ENCODE results near the gene PIK3R6.
"Not testable (repeated sequence)": the region's sequence is repeated elsewhere in the genome, so short reads cannot be mapped to it uniquely, and the experiment has no call there.

The PIK3R6 gene

GRCh38 chr17:8893621-8894201 lies 26.2 kb upstream of the PIK3R6 start:
- no peak for DNase-seq

DNA sequence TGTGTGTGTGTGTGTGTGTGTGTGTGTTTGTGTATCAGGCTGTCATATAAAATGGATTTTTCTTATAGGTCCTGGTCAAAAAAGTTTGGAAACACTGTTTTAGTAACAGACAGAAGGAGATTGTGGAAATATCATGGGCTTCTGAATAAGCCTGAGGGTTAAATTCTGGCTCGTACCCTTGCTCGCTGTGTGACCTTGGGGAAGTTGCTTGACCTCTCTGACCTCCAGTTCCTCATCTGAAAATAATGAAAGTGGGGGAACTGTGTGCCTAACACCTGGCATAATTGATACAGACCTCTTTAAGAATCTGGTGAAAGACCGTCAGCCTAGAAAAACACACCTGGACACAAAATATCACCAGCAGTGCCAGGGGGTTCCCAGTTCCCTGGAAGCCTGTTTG lies 25.6 kb upstream of the PIK3R6 start:
- DNase-seq = no peak

DNA sequence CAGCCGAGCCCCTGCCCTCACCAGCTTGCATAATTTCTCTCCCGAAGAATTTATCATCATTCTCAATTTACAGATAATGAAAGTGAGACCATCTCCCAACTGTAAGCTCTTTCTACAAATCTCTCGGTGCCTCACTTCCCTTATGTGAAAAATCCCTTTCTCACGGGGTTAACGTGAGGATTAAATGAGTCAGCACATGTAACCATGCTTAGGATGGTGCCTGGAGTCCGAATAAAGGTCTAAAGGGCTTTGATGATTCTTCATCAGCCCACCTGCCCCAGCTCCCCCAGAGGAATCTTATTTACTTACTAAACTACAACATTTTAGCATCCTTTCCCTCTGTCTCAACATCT lies 24.8 kb upstream of the PIK3R6 start:
- no peak for DNase-seq

DNA sequence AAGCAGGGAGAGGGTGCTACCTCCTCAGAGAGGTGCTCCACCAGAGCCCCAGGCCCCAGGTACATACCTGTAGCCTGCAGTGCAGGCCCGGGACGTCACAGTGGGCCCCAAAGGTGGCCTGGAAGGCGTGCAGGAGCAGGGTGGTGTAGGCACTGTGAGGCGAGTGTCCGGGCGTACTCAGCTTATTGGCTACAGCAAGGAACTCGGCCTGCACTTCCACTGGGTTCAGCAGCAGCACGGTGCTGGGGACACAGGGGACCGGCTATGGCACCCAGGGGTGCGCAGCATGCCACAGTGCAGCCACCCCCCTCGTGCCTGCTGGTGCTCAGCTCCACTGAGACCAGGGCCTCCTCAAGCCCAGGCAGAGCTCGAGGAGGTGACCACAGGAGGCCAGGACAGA lies 23.2 kb upstream of the PIK3R6 start:
- DNase-seq = no peak

DNA sequence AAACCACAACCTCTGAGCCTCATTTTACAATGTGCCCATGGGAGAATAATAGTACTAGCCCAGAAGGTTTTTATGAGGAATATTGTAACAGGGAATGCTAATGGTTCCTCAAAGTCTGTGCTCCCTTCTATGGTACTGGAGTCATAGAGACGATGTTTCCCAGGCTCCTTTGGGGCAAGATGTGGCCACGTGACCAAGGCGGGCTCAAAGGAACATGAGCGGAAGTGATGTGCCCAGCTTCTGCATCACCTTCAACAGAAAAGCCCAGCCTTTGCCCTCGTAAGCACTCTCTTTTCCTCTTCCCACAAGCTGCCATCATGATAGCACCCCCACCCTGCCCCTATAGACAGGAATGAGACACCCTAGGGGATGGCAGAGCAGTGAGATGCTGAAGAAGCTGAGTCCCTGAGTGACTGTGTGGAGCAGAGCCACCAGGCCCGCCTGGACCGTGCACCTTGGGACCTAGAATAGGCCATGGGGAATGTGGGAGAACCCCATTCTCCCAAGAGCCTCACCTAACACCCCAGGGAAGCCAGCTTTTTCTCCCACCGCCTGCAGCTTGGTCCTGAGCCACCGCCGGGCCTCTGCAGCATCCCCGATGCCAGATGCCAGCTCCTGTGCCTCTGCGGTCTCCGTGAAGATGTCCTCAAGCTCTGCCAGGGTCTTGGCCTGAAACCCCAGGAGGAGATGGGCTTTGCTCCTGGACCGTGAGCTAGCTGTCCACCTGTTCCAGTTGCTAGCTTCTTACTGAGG lies 22.2 kb upstream of the PIK3R6 start:
- DNase-seq = no peak

DNA sequence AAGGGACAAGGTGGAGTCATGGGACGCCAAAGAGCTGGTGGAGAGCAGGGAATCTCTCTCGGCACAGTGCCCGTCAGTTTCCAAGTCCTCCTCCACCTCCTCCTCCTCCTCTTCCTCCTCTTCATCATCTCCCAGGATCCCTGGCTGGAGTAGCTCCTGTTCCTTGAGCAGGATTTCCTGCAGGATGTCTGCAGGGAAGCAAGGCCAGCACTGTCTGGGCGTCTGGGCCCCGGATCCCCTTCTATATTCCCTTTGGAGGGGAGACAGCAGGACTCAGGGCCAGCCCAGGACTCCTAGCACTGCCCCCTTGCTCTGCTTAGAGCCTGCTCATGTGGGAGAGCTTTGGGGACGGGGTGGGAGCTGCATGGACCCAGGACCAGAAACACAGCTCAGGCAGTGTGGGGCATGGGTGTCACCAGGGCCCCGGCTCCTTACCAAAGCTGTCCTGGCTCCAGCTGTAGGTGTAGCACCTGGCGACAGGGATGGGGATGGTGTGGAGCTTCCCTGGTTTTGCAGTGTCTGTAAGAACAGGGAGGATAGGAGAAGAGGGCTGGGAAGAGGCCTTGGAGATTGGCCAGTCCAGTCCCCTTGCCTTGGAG lies 21.3 kb upstream of the PIK3R6 start:
- DNase-seq = no peak

DNA sequence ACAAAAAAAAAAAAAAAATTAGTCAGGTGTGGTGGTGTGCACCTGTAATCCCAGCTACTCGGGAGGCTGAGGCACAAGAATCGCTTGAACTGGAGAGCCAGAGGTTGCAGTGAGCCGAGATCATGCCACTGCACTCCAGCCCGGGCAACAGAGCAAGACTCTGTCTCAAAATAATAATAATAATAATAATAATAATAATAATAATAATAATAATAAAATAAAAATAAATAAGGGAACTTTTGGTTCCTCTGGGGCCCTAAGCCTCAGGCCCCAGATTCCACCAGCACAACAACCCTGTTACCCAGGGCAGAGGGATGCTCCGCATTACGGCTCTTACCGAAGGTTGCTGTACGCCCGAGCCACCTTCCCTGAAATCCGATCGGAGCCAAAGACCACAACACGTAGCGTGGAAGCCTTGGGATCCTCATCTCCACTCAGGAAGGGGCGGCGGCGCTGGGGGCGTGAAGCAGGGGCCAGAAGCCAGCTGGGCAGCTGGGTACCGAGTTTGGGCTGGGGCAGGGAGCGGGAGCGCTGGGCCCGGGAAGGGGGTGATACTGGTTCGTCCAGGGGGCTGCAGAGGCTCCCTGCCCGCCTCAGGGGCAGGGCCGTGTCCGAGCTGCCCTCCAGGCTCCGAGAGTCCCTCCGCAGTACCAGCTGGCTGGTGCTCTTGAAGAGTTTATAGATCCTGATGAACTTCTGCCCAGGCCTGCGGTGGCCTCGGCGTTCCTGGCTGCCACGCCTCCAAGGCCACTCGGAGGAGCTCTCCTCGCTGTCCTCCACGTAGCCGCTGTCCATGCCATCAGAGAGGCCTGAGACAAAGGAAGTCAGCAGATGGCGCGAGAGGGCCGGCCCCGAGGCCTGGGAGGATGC lies 20.6 kb upstream of the PIK3R6 start:
- no peak for DNase-seq

GRCh38 chr17:8887301-8887700 lies 19.8 kb upstream of the PIK3R6 start:
- no peak for DNase-seq

- DNase-seq = no peak
These were observed 18.7 kb upstream of the PIK3R6 start for GRCh38 chr17:8885967-8886684.

- DNase-seq = not testable (repeated sequence)
These were observed 17.9 kb upstream of the PIK3R6 start for GRCh38 chr17:8885163-8885966.

DNA sequence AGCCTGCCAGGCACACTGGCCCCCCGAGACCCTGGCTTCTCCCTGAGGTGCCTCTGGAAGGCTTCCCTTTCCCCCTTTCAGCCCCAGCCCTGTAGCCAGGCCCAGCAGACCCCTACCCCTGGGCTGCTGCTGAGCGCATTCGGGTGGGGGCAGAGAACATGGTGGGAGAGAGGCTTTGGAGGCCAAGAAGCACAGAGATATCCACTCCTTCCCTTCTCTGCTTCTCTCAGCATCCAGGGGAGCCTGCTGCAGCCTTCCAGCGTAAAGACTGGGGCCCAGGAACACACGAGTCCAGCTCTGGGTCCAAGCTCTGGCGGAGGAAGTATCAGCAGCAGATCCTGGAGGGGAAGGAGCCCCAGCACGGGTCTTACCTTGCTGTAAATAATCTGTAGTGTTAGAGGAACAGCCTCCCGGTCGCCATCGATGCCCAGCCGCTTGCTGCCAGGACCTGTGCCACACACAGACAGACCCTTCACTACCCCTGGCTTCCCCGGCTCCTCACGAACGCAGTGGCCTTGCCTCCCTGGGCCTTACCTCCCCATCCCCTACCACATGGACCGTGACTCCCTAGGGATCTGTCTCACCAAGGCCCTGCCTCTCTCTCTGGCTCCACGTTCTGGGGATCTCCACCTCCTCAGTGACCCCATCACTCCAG lies 17.0 kb upstream of the PIK3R6 start:
- no peak for DNase-seq

GRCh38 chr17:8883353-8883752 lies 15.9 kb upstream of the PIK3R6 start:
- no peak for DNase-seq

GRCh38 chr17:8881606-8882005 lies 14.1 kb upstream of the PIK3R6 start:
- DNase-seq = no peak

DNA sequence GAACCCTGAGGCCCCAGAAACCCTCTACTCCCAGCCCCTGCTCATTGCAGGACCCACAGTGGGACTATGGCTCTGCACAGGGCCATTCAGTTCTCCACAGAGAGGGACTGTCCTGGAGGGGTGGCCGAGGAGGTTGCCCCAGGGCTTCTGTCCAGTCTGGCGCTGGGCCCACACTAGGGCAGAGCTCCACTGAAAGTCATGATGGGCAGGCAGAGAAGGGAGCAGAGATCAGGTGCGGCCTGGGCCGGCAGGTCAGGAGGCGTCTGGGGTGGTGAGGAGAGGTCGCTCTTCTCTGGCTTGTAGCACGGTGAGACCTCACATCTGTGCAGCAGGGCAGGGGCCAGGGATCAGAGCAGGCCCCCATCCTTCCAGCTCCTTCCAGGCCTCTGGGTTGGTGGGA lies 13.0 kb upstream of the PIK3R6 start:
- DNase-seq = no peak

- DNase-seq = no peak
These were observed 11.9 kb upstream of the PIK3R6 start for GRCh38 chr17:8879410-8879809.

- DNase-seq = no peak
These were observed 10.5 kb upstream of the PIK3R6 start for GRCh38 chr17:8877984-8878383.

GRCh38 chr17:8875957-8876356 lies 8.5 kb upstream of the PIK3R6 start:
- DNase-seq = no peak

DNA sequence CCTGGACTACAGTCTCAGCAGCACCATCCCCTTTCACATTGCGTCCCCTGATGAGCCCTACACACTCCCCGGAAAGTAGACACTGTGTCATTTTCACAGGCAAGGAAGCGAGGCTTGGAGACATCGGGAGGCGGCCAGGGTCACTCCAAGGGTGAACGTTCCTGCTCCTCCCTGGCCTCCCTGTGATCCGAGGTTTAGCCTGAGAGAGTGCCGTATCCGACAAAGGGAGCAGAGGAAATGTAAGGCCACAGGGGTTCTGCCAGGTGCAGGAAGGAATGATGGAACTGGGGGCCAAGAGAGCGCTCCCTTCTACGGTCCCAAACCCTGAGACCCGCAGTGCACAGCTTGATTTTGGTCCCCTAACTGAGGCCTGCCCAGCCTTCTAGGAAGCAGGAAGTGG lies 8.0 kb upstream of the PIK3R6 start:
- DNase-seq = no peak

DNA sequence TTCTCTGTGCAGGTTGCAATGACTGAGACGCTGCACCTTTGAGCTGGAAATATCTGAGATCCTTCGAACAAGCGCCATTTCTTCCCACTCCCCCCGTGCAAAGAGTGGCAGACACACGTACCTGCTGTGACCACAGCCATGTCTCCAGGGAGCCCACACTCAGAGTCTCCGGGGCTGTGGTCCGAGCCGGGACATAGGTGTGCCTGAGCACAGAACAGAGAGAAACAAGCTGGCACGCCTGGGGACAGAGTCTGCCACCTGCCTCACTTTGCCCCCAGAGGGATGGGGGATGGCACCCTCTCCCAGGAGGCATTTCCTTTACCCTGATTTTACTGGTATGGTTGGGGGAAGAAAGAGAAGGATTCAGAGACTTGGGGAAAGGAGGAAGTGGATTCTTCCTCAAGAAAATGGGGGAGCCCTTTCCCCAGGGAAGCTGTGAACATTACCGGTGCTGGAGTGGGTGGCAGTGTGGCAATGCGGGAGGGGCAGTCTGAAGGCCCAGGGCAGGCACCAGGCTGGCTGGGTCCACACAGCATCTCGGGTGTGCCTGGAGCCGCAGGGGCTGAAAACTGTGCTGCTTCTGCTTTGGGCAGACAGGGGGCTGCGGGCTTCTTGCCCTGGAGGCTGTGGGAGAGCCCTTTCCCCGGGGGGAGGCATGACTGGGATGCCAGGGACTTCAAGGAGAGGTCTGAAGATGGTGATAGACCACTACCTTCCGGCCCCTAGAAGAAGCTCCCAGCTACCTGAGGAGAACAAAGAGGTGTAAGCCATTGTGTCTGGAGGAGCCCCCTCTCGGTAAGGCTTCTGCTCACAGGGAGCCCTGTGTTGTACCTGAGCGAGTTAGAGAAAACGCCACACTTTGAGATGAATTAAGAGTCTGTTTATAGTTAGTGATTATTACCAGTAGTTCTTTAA lies 6.6 kb upstream of the PIK3R6 start:
- no peak for DNase-seq

DNA sequence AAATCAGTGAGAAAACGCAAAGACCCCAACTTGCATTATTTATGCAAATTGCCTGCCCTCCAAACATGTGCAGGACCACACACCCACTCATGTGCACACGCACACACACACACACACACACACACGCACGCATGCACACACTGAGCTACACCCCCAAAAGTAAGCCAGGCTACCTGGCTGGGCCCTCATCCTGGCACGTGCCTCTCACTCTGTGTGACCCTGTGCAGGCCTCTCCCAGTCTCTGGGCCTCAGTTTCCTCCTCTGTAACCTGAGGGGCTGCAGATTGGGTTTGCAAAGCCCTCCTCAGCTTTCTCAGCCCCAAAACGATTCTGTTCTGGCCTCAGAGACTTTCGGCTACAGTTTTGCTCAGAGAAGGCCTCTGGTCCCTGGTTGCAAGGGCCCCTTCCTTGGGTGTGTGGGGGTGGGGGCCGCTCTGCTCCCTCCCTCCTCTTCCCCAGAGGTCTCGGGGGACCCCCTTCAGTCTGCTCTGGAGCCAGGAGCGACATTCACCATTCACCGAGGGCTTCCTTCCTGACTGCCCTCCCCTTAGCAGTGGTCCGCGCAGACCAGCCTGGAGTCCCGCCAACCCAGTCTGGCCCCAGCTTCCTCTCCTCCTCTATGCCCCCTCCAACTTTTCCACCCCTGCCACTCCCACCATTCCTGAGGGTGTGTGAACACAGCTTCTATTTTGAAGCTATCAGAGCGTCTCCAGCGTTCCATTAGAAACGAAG lies 5.4 kb upstream of the PIK3R6 start:
- DNase-seq = no peak

Data from cerebellar nuclear complex (tissue), 1 donor.